SK-N-MC (cell line): ENCODE measurements around the gene UQCC5.

Source experiments
- EZH2 ChIP-seq: fragments of 200-600 bp; sonication (generic); IDR thresholded peaks from one replicate; pipeline ENCODE4 v1.6.1; 2017; ENCODE audit warnings: antibody characterized with exemption
- FOXP2 ChIP-seq: optimal IDR thresholded peaks from 2 replicates; pipeline ENCODE3; 2011; ENCODE audit warnings: mild to moderate bottlenecking, moderate library complexity; ENCODE audit not compliant: insufficient read depth; ENCODE audit errors: extremely low read length, control extremely low read depth
- POLR2AphosphoS5 ChIP-seq: IDR thresholded peaks from 2 replicates; pipeline ENCODE4 v1.6.1; 2012; ENCODE audit warnings: mild to moderate bottlenecking, low read depth, low read length, borderline replicate concordance

- TF ChIP-seq POLR2AphosphoS5 (no peak), EZH2 (no peak), FOXP2 (no peak)
These were observed 35.8 kb downstream of the UQCC5 start for GRCh38 chr3:52572221-52572620.
